Stomach (tissue), 9 donors: Measurements from ENCODE around the gene DLG2. TPM values are rescaled to one million over a fixed set of nuclear protein-coding genes. Genes with fewer than 3 reads are reported as not detected.

Experiments
- DNase-seq, 2 donors: peaks; one replicate each; pipeline versions ENCODE4 v3.0.0 to v3.0.0-alpha.2; 2013 to 2019
- H3K27ac ChIP-seq, 5 donors: fragments of 200-600 bp in 4 of 5; sonication (generic) in 4 of 5; one replicate each; pipeline ENCODE4 v1.5.1; 2013 to 2019; ENCODE audit warnings: mild to moderate bottlenecking in 1 of 5, moderate library complexity in 1 of 5
- H3K27me3 ChIP-seq, 3 donors: fragments of 200-600 bp; sonication (generic); one replicate each; pipeline ENCODE4 v1.5.1; 2017 to 2019; ENCODE audit warnings: mixed run types in 1 of 3
- H3K36me3 ChIP-seq, 4 donors: fragments of 200-600 bp; sonication (generic); 1 replicate in 3 of 4; 2 replicates in 1 of 4; pipeline ENCODE4 v1.5.1; 2016 to 2019
- H3K4me1 ChIP-seq, 4 donors: fragments of 200-600 bp; sonication (generic); one replicate each; pipeline ENCODE4 v1.5.1; 2016 to 2019
- H3K4me3 ChIP-seq, 4 donors: fragments of 200-600 bp; sonication (generic) in 3 of 4; one replicate each; pipeline ENCODE4 v1.5.1; 2016 to 2019; ENCODE audit warnings: mild to moderate bottlenecking in 1 of 4
- H3K9me3 ChIP-seq, 4 donors: fragments of 200-600 bp; sonication (generic); one replicate each; pipeline ENCODE4 v1.5.1; 2016 to 2019
- CTCF ChIP-seq, 7 experiments: fragments of 450-650 bp in 4 of 7; fragments of 200-600 bp in 3 of 7; sonication (generic) in 3 of 7; IDR thresholded peaks; one replicate each; pipeline ENCODE4 v1.5.1; 2016 to 2019; ENCODE audit warnings: antibody characterized with exemption in 7 of 7, control low read depth in 2 of 7, mild to moderate bottlenecking in 1 of 7
- EP300 ChIP-seq: sonication (generic); formaldehyde crosslinking; IDR thresholded peaks from one replicate; pipeline ENCODE4 v1.6.1; 2017; ENCODE audit warnings: antibody characterized with exemption
- POLR2A ChIP-seq, 4 donors: fragments of 450-650 bp; IDR thresholded peaks; one replicate each; pipeline ENCODE4 v1.6.1; 2016; ENCODE audit warnings: antibody characterized with exemption in 4 of 4, control low read depth in 2 of 4, mild to moderate bottlenecking in 1 of 4, moderate library complexity in 1 of 4
- POLR2AphosphoS5 ChIP-seq, 3 donors: sonication (generic); formaldehyde crosslinking; IDR thresholded peaks; one replicate each; pipeline ENCODE4 v1.6.1; 2016; ENCODE audit warnings: antibody characterized with exemption in 3 of 3
- WGBS, 5 donors: extraction: QIAGEN DNeasy Blood & Tissue Kit in 3 of 5; methylation state at CpG; one replicate each; pipeline versions ENCODE4 v1.1.5 to v1.1.7; 2013 to 2018; 5-methylcytosine and 5-hydroxymethylcytosine counted together
- intact Hi-C: fragments of 100-400 bp; cut with DNase I; formaldehyde crosslinking; loops from one replicate; pipeline ENCODE4 v1.15.1; 2023; ENCODE audit warnings: low total_unique reads
- polyA plus RNA-seq, 3 donors: library from polyadenylated mRNA; stranded (reverse); fragments of 200-250 nt; gene quantifications; one replicate each; pipeline ENCODE4 v1.2.3, GENCODE V29; 2013
- total RNA-seq, 5 donors: library from RNA; depleted of rRNA; stranded (reverse); fragments of >200 nt; gene quantifications; one replicate each; pipeline versions ENCODE4 v1.1.0 to v1.2.3, GENCODE V29; 2014 to 2016
- donor health status: healthy with polysubstance abuse.
- donor health status: Bipolar disorder and iron deficiency.
- donor health status: healthy.

The DLG2 gene
- total and polyA plus RNA-seq, 8 donors = 1.3 to 19.1 (median 3.5) TPM

- DNase-seq = no peak
- no peaks in the 10 kb centered on the region for H3K27me3 ChIP-seq
- H3K9me3 ChIP-seq = no peaks in the 10 kb centered on the region
- intact Hi-C loops = no loop called here
- TF ChIP-seq CTCF (IDR thresholded peaks at IDR 0.05) = no peak
- TF ChIP-seq POLR2AphosphoS5 (IDR thresholded peaks at IDR 0.05) = no peak
- no peak for TF ChIP-seq POLR2A (IDR thresholded peaks at IDR 0.05)
- no peak for TF ChIP-seq EP300
- H3K36me3 ChIP-seq = no peaks in the 10 kb centered on the region
- WGBS, 5 donors = 87 to 97% (median 89%) methylated on average over 1 of the region's 1 CpG
- H3K27ac ChIP-seq = no peak overlapping the region
- H3K4me1 ChIP-seq = no peaks in the 10 kb centered on the region
- H3K4me3 ChIP-seq = no peak overlapping the region
Observed at GRCh38 chr11:83459798-83460197, 2167.3 kb downstream of the DLG2 start.

DNA sequence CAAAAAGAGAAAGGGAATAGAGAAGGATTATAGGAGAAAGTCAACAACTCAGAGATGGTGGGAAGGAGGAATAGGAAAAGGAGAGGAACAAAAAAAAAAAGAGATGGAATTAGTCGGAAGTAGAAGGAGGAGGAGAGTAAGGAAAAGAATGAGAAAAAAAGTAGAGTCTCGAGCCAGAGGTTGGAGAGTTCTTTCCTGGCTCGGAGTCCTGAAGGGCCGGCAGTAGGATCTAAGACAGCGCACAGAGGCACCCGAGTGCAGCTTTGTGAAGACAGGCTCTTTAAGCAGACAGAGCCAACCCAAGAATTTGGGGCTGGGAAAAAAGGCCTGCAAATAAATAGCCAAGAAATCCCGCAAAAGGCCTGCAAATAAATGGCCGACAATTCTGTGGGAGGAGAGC lies 2170.6 kb downstream of the DLG2 start:
- Histone ChIP-seq H3K27ac (no peak overlapping the region), H3K27me3 (no peaks in the 10 kb centered on the region), H3K36me3 (no peaks in the 10 kb centered on the region), H3K9me3 (no peaks in the 10 kb centered on the region), H3K4me1 (no peaks in the 10 kb centered on the region), H3K4me3 (no peak overlapping the region)
- WGBS, 5 donors = 85 to 92% (median 88%) methylated on average over 8 of the region's 8 CpGs
- intact Hi-C loops = no loop called here
- no peak for TF ChIP-seq EP300
- TF ChIP-seq CTCF (IDR thresholded peaks at IDR 0.05) = no peak
- no peak for TF ChIP-seq POLR2AphosphoS5 (IDR thresholded peaks at IDR 0.05)
- TF ChIP-seq POLR2A (IDR thresholded peaks at IDR 0.05) = no peak
- no peak for DNase-seq

GRCh38 chr11:83456075-83456474 lies 2171.1 kb downstream of the DLG2 start:
- Histone ChIP-seq H3K4me3 (no peak overlapping the region), H3K9me3 (no peaks in the 10 kb centered on the region), H3K27me3 (no peaks in the 10 kb centered on the region), H3K36me3 (no peaks in the 10 kb centered on the region), H3K27ac (no peak overlapping the region), H3K4me1 (no peaks in the 10 kb centered on the region)
- WGBS, 5 donors = 45 to 68% (median 54%) methylated on average over 11 of the region's 11 CpGs
- TF ChIP-seq POLR2AphosphoS5 (IDR thresholded peaks at IDR 0.05) (no peak), EP300 (no peak), POLR2A (IDR thresholded peaks at IDR 0.05) (no peak), CTCF (IDR thresholded peaks at IDR 0.05) (no peak)
- intact Hi-C loops = no loop called here
- DNase-seq = peak in 1 of 2 donors; percentile 65

DNA sequence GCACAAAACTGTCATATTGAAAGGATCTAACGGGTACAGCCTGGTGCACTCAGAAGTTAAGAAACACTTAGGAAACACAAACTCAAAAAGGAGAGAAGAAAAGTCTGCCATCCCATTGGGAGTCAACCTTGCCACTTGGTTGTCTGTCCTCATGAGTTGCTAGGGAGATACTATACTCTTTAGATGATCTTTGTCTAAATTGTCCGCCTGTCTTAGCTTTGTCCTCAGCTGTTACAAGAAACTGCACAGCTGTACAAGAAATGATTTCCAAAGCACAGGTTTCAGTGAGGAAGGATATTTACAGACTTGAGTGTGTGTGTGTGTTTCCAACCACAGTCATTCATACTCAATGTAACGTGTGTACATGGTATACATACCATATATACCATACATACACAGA lies 2171.8 kb downstream of the DLG2 start:
- no peaks in the 10 kb centered on the region for H3K27me3 ChIP-seq
- no peaks in the 10 kb centered on the region for H3K4me1 ChIP-seq
- no peaks in the 10 kb centered on the region for H3K36me3 ChIP-seq
- intact Hi-C loops = no loop called here
- TF ChIP-seq POLR2A (IDR thresholded peaks at IDR 0.05) (no peak), CTCF (IDR thresholded peaks at IDR 0.05) (no peak), EP300 (no peak), POLR2AphosphoS5 (IDR thresholded peaks at IDR 0.05) (no peak)
- no peak for DNase-seq
- H3K9me3 ChIP-seq = no peaks in the 10 kb centered on the region
- WGBS, 5 donors = 73 to 86% (median 83%) methylated on average over 3 of the region's 3 CpGs
- H3K4me3 ChIP-seq = no peak overlapping the region
- H3K27ac ChIP-seq = no peak overlapping the region
